Myocyte (in vitro differentiated cells): Measurements from ENCODE around the gene MICAL2. TPM values are rescaled to one million over a fixed set of nuclear protein-coding genes. Genes with fewer than 3 reads are reported as not detected.
A peak's percentile ranks its signal among the peaks of the same experiment; 100 is the strongest.

ENCODE experiments used
- DNase-seq: peaks from one replicate; pipeline ENCODE4 v3.0.0-alpha.2; 2012; ENCODE audit warnings: low read depth
- total RNA-seq: library from RNA; depleted of rRNA; stranded (reverse); fragments of >200 nt; gene quantifications from 2 replicates; pipeline ENCODE4 v1.2.3, GENCODE V29; 2014

MICAL2 gene
- total RNA-seq, 1 donor from 2014 or later: 14.7 TPM

GRCh38 chr11:12282676-12283075 lies 172.3 kb downstream of the MICAL2 start:
- no peak for DNase-seq

- DNase-seq: peak; percentile 43
These were observed 174.1 kb downstream of the MICAL2 start for GRCh38 chr11:12284316-12285050.

- peak; percentile 65 for DNase-seq
These were observed 174.7 kb downstream of the MICAL2 start for GRCh38 chr11:12285106-12285505.

- DNase-seq: peak; percentile 15
These were observed 175.4 kb downstream of the MICAL2 start for GRCh38 chr11:12285811-12286222.

DNA sequence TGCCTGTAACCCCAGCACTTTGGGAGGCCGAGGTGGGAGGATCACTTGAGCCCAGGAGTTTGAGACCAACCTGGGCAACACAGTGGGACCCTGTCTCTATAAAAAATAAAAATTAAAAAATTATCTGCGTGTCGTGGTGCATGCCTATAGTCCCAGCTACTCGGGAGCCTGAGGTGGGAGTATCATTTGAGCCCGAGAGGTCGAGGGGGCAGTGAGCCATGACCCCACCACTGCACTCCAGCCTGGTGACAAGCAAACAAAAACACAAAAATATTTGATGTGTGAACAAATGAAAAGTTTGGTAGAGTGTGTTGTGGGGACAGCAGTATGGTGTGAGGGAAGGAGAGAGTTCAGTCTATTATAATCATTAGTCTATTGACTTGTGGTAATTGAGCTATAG lies 176.2 kb downstream of the MICAL2 start:
- DNase-seq: no peak

- peak; percentile 99 for DNase-seq
These were observed 176.6 kb downstream of the MICAL2 start for GRCh38 chr11:12287009-12287373.

DNA sequence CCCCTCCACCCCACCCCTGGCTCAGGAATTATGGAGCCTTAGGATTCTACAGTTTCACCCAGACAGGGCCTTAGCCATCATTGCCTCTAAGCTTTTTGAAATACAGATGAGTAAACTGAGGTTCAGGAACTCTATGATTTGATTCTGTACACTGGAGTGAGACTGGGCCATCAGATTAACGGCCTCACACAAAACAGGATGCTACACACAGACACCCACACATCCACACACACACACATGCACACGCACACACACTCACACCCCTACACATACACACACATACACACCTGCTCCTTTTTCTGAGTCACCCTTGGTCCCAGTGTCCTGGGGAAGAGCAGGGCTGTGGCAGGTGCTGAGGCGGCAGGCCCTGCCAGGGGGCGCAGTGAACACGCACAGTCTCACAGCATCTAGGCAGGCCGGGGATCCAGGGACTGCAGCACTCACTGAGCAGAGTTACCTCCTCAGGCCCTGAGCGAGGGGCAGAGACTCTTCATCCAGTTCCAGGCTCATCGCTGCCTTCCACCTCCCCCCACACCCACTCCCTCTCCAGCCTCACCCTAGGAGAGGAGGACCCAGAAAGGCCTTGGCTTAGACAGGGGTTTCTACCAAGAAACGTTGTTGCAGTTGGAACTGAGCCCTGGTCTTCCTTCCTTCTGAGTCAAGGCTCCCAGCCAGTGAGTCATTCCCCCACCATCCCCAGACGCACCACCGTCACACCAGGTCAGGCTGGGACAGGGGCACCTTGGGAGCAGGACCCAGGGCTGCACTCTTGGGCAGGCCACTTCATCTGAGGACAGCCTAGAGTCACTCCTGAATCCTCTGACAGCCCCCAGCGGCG lies 177.2 kb downstream of the MICAL2 start:
- DNase-seq: peak; percentile 94

DNA sequence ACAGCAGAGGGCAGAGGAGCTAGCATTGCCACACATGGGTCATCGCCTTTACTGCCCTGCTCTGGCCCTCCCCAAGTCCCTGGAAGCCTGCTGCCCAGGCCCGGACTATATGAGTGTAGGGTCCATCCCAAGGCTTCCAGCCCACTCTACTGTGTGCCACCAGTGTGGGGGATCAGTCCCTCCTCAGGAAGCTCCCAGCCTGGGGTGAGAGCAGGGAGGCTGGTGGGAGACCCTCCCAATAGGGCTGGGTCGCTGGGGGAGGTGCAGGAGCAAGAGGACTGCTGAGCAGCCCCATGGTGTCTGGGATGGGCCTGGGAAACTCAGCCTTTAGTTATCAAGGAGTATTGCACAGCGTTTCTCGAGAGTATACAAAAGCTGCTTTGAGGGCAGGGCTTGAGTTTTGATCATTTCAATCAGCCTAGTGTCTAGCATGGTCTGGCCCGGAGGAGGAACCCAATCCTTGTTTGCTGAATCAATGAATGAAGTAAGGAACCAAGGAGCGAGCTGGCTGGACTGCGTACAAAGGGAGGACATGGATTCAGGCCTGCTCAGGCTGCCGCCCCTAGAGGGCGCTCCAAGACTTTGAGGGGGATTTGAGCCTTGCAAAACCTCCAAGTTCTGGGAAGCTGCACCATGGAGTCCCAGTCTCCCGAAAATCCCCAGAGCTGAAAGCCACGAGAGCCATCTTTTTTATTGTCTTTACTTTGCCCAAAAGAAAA lies 178.0 kb downstream of the MICAL2 start:
- peak; percentile 95 for DNase-seq

- DNase-seq: no peak
These were observed 178.7 kb downstream of the MICAL2 start for GRCh38 chr11:12288931-12289666.

DNA sequence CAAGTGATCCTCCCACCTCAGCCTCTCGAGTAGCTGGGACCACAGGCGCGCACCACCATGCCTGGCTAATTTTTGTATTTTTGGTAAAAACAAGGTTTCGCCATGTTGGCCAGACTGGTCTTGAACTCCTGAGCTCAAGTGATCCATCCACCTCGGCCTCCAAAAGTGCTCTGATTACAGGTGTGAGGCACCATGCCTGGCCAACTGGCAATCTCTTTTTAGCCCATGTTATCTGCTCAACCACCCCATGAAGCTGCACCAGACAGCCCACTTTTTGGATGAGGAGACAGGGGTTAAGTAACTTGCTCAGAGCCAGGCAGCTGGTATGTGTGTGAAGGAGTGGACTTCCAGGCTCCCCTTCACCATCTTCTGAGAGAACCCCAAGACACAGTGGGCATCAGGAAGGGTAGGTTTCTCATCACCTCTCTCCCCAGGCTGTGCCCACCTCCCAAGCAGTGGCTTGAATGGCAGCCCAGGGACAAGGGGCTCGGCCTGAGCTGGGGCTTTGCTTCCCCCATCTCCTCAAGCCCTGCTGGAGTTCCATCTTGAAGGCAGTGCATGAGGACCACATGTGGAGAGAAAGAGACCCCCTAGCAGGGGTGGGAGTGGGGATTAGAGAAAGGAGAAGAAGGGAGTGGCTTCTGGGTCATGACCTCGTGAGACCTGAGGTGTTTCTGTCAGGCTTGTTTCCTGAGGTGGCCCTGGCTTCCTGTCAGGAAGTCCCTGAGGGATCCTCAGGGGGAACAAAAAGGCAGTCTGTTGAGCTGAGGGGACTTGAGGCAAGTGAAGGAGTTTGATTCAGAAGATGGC lies 179.5 kb downstream of the MICAL2 start:
- DNase-seq: no peak

GRCh38 chr11:12290477-12290922 lies 180.1 kb downstream of the MICAL2 start:
- no peak for DNase-seq

DNA sequence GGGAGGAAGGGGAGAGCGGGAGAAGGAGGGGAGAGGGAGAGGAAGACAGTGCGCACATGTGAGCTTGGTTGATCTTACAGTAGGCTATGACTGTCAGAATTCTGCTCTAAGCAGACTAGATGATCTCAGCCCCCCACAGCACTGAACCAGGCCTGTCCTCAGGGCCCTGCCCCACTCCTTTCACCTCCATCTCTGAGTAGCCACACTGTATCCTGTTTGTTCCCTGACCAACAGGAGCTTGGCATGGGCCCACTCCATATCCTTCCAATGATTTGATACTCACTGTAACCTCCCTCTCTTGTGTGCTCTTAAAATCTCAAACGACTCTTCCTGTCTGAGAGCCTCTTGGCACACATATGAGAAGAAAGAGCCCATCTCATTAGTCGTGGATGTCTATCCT lies 180.9 kb downstream of the MICAL2 start:
- DNase-seq: no peak

DNA sequence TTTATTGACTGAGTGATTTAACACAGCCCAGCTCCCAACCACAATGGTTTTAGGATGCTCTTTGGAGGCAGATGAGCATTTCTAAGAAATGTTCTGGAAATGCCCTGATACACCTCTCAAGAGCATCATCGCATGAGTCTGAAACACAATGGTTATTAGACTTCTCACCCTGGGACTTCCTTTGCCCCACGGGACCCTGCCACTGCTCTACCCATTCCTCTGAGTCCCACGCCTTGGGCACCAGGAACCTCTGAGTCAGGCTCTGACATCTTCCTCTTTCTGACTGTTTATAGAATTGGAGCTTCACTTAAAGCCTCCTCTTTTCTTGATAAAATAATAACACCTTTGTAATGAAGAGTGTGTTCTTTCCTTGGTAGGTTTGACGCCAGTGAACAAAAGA lies 181.4 kb downstream of the MICAL2 start:
- no peak for DNase-seq

GRCh38 chr11:12292766-12293165 lies 182.4 kb downstream of the MICAL2 start:
- DNase-seq: no peak

DNA sequence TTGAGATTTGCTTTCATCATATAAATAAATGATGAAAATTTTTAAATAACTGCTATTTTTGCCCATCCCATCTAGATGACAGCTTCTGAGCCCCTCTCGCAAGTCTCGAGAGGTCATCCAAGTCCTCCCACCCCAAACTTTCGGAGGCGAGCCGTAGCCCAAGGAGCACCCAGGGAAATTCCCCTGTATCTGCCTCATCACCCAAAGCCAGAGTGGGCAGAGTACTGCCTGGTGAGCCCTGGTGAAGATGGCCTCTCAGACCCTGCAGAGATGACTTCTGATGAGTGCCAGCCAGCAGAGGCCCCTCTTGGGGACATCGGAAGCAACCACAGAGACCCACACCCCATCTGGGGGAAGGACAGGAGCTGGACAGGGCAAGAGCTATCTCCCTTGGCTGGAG lies 183.1 kb downstream of the MICAL2 start:
- DNase-seq: no peak

DNA sequence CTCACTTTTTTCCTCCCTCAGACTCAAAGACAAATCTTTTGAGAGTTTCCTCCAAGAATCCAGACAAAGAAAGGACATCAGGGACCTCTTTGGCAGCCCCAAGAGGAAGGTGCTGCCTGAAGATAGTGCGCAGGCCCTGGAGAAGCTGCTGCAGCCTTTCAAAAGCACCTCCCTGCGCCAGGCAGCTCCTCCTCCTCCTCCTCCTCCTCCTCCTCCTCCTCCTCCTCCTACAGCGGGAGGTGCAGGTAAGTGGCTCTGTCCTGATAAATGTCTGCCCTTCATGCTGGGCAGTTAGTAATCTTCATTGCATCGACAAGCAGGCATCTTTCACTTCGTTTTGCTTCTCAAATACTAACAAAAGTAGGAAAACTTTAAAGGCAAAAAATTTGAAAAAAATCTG lies 184.2 kb downstream of the MICAL2 start:
- DNase-seq: no peak

GRCh38 chr11:12295943-12296342 lies 185.6 kb downstream of the MICAL2 start:
- no peak for DNase-seq

GRCh38 chr11:12298610-12299009 lies 188.2 kb downstream of the MICAL2 start:
- no peak for DNase-seq

DNA sequence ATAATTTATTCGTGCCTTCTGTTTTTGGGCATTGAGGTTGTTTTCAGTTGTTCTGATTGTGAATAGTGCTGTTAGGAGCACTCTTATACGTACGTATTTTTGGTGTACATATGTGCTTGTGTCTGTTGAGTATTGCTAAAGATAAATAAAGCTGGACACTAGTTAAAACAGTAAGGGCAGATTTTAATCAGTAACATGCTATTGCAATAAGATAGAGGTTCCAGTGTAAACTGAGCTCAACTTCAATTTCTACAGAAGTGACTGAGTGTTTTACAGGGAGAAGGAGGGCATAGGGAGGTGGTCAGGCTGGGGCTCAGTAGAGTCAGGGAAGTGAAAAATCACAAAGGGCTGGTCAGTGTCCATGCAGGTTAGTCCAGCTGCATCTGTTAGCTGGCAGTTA lies 191.0 kb downstream of the MICAL2 start:
- no peak for DNase-seq

DNA sequence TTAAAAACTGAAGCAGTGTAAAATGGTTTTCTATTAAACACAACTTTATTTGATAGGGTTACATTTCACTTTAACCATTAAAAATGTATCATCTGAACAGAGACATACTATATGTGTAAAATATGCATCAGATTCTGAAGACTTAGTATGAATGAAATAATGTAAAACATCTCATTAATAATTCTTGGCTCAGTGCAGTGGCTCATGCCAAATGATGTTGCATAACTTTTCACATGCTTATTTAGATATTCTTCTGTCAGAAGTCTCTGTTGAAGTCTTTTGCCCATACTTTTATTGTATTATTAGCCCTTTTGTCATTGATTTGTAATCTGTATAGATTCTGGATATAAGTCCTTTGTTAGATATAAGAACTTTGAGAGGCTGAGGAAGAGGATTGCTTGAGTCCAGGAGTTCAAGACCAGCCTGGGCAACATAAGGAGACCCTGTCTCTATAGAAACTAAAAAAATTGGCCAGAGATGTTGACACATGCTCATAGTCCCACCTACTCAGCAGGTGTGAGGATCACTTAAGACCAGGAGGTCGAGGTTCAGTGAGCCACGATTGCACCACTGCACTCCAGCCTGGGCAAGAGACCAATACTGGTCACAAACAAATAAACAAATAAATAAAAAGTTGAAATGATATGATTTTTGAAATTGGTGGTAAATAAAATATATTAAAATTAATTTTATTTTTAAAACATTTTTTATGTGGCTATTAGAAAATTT lies 193.2 kb downstream of the MICAL2 start:
- no peak for DNase-seq
